ENCODE data around the gene FDX2. TPM values are rescaled to one million over a fixed set of nuclear protein-coding genes. Genes with fewer than 3 reads are reported as not detected.

Gene FDX2
- total RNA-seq, 1 donor from 2014 or later, result 18.0 TPM

DNA sequence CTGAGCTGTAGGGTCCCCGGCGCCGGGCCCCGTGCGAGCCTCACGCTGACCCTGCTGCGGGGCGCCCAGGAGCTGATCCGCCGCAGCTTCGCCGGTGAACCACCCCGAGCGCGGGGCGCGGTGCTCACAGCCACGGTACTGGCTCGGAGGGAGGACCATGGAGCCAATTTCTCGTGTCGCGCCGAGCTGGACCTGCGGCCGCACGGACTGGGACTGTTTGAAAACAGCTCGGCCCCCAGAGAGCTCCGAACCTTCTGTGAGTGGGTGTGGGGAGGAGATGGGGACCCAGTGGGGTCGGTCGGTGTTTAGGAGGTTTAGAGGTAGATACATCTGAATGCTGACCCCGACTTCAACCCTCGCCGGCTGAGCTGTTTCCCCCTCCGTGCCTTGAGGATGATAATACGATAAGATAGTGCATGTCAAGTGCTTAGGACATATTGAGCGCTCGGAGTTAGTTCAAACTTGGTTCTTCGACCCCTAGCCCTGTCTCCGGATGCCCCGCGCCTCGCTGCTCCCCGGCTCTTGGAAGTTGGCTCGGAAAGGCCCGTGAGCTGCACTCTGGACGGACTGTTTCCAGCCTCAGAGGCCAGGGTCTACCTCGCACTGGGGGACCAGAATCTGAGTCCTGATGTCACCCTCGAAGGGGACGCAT is 24.1 kb downstream of the FDX2 start:
- Mint-ChIP-seq H3K27me3 (ENCODE audit: low read depth) (peaks cover 58% of the 10 kb centered on the region), H3K9me3 (no peaks in the 10 kb centered on the region), H3K27ac (no peak overlapping the region), H3K4me1 (ENCODE audit: low read depth) (peaks cover 58% of the 10 kb centered on the region), H3K36me3 (ENCODE audit: low read depth) (peaks cover 9% of the 10 kb centered on the region), H3K4me3 (ENCODE audit: low read depth) (peak overlapping the region; percentile 79)
- no peak for DNase-seq (ENCODE audit: low spot score)
- intact Hi-C loops (cut with micrococcal nuclease), result loop anchor here (10.0 kb wide), 1 partner anchor 363 kb away; the partner anchor contains the start of gene ILF3

DNA sequence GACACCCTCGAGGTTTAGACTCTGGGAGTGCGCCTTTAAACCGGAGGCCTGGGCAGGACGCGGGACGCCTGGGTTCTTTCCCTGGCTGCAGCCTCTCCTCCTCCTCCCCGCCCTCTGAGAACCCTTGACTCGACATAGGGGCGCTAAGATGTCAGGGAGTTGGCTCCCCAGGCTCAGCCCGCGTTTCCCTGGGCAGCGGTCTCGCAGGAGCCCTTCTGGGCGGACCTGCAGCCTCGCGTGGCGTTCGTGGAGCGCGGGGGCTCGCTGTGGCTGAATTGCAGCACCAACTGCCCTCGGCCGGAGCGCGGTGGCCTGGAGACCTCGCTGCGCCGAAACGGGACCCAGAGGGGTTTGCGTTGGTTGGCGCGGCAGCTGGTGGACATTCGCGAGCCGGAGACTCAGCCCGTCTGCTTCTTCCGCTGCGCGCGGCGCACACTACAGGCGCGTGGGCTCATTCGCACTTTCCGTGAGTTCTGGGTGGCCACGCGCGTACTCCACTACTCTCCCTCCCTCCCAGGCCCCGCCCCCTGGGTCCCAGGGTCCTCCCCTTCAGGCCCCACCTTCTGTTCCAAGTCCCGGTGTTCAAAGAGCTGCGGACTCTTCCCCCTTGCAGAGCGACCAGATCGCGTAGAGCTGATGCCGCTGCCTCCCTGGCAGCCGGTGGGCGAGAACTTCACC is 24.8 kb downstream of the FDX2 start:
- H3K4me1 Mint-ChIP-seq (ENCODE audit: low read depth), result peaks cover 65% of the 10 kb centered on the region
- H3K27me3 Mint-ChIP-seq (ENCODE audit: low read depth), result peaks cover 57% of the 10 kb centered on the region
- peak overlapping the region; percentile 79 for H3K4me3 Mint-ChIP-seq (ENCODE audit: low read depth)
- H3K27ac Mint-ChIP-seq, result no peak overlapping the region
- peak; percentile 49 for DNase-seq (ENCODE audit: low spot score)
- intact Hi-C loops (cut with micrococcal nuclease), result loop anchor here (10.0 kb wide), 1 partner anchor 364 kb away; the partner anchor contains the start of gene ILF3
- H3K36me3 Mint-ChIP-seq (ENCODE audit: low read depth), result peaks cover 16% of the 10 kb centered on the region
- no peaks in the 10 kb centered on the region for H3K9me3 Mint-ChIP-seq

DNA sequence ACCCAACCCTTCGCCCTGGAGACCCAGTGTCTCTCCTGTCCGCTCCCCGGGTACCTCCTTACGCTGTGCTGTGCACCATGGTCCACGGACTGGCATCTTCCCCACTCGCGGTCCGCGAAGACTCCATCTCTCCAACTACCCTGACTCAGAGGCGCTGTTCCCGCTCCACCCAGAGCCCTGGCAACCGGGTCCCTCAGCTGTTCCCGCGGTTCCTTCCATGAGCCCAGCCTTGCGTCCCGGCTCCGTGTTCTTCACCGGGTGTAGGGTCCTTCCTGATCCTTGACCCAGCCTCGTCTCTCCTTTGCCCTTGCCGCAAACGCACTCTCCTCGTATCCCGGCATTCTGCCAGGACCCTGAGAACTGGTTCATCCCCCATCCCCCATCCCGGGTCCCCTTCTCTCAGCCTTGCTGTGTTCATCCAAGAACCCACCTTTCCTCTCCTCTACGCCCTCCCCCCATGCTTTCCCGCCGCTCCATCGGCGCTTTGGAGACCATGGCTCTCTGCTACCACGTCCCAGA is 25.4 kb downstream of the FDX2 start:
- H3K9me3 Mint-ChIP-seq, result no peaks in the 10 kb centered on the region
- H3K27me3 Mint-ChIP-seq (ENCODE audit: low read depth), result peaks cover 52% of the 10 kb centered on the region
- intact Hi-C loops (cut with micrococcal nuclease), result loop anchor here (10.0 kb wide), 1 partner anchor 364 kb away; the partner anchor contains the start of gene ILF3
- H3K4me3 Mint-ChIP-seq (ENCODE audit: low read depth), result peak overlapping the region; percentile 79
- H3K4me1 Mint-ChIP-seq (ENCODE audit: low read depth), result peaks cover 65% of the 10 kb centered on the region
- H3K27ac Mint-ChIP-seq, result peak overlapping the region; percentile 68
- DNase-seq (ENCODE audit: low spot score), result no peak
- H3K36me3 Mint-ChIP-seq (ENCODE audit: low read depth), result peaks cover 18% of the 10 kb centered on the region

DNA sequence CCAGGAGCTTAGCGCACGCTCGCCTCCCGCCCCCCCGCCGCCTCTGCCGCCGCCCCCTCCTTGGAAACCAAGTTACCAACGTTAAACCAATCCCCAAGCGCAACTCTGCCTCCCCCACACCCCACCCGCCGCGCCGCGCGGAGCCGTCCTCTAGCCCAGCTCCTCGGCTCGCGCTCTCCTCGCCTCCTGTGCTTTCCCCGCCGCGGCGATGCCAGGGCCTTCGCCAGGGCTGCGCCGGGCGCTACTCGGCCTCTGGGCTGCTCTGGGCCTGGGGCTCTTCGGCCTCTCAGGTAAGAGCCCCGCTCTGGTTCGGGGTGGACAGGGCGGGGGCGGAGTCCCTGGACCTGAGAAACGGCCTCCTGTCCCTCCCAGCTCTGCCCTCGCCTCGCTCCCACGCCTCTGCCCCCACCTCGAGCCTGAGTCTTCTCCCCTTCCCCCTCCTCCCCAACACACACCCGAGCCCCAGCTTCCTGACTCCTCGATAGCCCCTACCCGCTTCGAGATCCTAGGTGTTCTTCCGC is 25.9 kb downstream of the FDX2 start, which contains the start of gene ICAM5:
Gene ICAM5, plus strand, starts transcription at position 117 of the 521 bp plus-strand sequence. Its CDS starts 92 bp downstream, at position 209.
- Mint-ChIP-seq H3K27ac (peak within 1 kb of the TSS; percentile 68), H3K27me3 (ENCODE audit: low read depth) (peaks cover 50% of the 10 kb centered on the region), H3K4me1 (ENCODE audit: low read depth) (peaks cover 70% of the 10 kb centered on the region), H3K4me3 (ENCODE audit: low read depth) (peak within 1 kb of the TSS; percentile 79), H3K9me3 (no peaks in the 10 kb centered on the region), H3K36me3 (ENCODE audit: low read depth) (peaks cover 24% of the 10 kb centered on the region)
- no peak for DNase-seq (ENCODE audit: low spot score)
- intact Hi-C loops (cut with micrococcal nuclease), result loop anchor here (5.0 to 10.0 kb wide), 3 partner anchors 42 to 365 kb away; partner anchors contain the start of genes ILF3, RAVER1 and S1PR5

DNA sequence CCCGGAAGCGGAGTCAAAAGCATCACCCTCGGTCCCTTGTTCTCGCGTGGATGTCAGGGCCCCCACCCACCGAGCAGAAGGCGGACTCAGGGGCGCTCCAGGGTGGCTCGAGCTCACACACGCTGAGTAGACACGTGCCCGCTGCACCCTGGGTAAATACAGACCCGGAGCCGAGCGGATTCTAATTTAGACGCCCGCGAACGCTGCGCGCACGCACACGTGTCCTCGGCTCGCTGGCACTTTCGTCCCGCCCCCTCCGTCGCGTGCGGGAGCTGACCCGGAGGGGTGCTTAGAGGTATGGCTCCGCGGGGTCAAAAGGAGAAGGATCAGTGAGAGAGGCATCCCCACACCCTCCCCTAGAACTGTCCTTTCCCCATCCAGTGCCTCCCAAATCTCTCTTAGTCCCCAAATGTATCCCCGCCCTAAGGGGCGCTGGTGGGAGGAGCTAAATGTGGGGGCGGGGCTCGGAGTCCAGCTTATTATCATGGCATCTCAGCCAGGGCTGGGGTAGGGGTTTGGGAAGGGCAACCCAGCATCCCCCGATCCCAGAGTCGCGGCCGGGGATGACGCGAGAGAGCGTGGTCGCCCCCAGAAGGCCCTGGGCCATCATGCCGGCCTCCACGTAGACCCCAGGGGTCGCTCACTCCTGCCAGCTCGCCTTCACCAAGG is 26.5 kb downstream of the FDX2 start:
- Mint-ChIP-seq H3K4me3 (ENCODE audit: low read depth) (peak overlapping the region; percentile 79), H3K27me3 (ENCODE audit: low read depth) (peaks cover 44% of the 10 kb centered on the region), H3K36me3 (ENCODE audit: low read depth) (peaks cover 30% of the 10 kb centered on the region), H3K9me3 (no peaks in the 10 kb centered on the region), H3K27ac (peak overlapping the region; percentile 42), H3K4me1 (ENCODE audit: low read depth) (peaks cover 71% of the 10 kb centered on the region)
- intact Hi-C loops (cut with micrococcal nuclease), result loop anchor here (5.0 kb wide), 2 partner anchors 43 to 228 kb away; partner anchors contain the start of genes RAVER1 and S1PR5
- peak; percentile 73 for DNase-seq (ENCODE audit: low spot score)

DNA sequence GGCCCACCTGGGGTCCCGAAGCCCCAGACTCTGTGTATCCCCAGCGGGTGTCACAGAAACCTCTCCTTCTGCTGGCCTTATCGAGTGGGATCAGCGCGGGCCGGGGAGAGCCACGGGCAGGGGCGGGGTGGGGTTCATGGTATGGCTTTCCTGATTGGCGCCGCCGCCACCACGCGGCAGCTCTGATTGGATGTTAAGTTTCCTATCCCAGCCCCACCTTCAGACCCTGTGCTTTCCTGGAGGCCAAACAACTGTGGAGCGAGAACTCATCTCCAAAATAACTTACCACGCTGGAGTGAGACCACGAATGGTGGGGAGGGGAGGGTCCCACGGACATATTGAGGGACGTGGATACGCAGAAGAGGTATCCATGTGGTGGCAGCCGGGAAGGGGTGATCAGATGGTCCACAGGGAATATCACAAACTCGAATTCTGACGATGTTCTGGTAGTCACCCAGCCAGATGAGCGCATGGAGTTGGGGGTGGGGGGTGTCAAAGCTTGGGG is 27.1 kb downstream of the FDX2 start:
- peak; percentile 36 for DNase-seq (ENCODE audit: low spot score)
- Mint-ChIP-seq H3K4me3 (ENCODE audit: low read depth) (peak overlapping the region; percentile 79), H3K9me3 (no peaks in the 10 kb centered on the region), H3K27ac (peak overlapping the region; percentile 42), H3K27me3 (ENCODE audit: low read depth) (peaks cover 40% of the 10 kb centered on the region), H3K4me1 (ENCODE audit: low read depth) (peaks cover 71% of the 10 kb centered on the region), H3K36me3 (ENCODE audit: low read depth) (peaks cover 35% of the 10 kb centered on the region)
- intact Hi-C loops (cut with micrococcal nuclease), result loop anchor here (5.0 kb wide), 2 partner anchors 44 to 229 kb away; partner anchors contain the start of genes RAVER1 and S1PR5

DNA sequence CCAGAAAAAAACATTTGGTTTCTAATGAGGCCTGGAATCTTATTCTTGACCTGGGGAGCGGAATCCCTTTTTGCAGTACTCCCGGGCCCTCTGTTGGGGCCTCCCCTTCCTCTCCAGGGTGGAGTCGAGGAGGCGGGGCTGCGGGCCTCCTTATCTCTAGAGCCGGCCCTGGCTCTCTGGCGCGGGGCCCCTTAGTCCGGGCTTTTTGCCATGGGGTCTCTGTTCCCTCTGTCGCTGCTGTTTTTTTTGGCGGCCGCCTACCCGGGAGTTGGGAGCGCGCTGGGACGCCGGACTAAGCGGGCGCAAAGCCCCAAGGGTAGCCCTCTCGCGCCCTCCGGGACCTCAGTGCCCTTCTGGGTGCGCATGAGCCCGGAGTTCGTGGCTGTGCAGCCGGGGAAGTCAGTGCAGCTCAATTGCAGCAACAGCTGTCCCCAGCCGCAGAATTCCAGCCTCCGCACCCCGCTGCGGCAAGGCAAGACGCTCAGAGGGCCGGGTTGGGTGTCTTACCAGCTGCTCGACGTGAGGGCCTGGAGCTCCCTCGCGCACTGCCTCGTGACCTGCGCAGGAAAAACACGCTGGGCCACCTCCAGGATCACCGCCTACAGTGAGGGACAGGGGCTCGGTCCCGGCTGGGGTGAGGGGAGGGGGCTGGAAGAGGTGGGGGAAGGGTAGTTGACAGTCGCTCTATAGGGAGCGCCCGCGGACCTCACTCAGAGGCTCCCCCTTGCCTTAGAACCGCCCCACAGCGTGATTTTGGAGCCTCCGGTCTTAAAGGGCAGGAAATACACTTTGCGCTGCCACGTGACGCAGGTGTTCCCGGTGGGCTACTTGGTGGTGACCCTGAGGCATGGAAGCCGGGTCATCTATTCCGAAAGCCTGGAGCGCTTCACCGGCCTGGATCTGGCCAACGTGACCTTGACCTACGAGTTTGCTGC is 28.7 kb downstream of the FDX2 start, which contains the start of gene ICAM4:
Gene ICAM4, plus strand, starts transcription at position 153 of the 935 bp plus-strand sequence. Its CDS starts 58 bp downstream, at position 211.
- Mint-ChIP-seq H3K4me3 (ENCODE audit: low read depth) (peak within 1 kb of the TSS; percentile 56), H3K9me3 (no peaks in the 10 kb centered on the region), H3K4me1 (ENCODE audit: low read depth) (peaks cover 59% of the 10 kb centered on the region), H3K27ac (peak within 1 kb of the TSS; percentile 7), H3K36me3 (ENCODE audit: low read depth) (peaks cover 39% of the 10 kb centered on the region), H3K27me3 (ENCODE audit: low read depth) (peaks cover 26% of the 10 kb centered on the region)
- intact Hi-C loops (cut with micrococcal nuclease), result loop anchor here (1.0 to 5.0 kb wide), 4 partner anchors 8 to 230 kb away; partner anchors contain the start of genes ICAM1, RAVER1 and S1PR5
- peak; percentile 56 for DNase-seq (ENCODE audit: low spot score)

DNA sequence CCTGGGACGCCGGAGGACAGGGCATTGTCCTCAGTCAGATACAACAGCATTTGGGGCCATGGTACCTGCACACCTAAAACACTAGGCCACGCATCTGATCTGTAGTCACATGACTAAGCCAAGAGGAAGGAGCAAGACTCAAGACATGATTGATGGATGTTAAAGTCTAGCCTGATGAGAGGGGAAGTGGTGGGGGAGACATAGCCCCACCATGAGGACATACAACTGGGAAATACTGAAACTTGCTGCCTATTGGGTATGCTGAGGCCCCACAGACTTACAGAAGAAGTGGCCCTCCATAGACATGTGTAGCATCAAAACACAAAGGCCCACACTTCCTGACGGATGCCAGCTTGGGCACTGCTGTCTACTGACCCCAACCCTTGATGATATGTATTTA is 30.4 kb downstream of the FDX2 start:
- intact Hi-C loops (cut with micrococcal nuclease), result loop anchor here (5.0 kb wide), 2 partner anchors 47 to 232 kb away; partner anchors contain the start of genes RAVER1 and S1PR5
- H3K9me3 Mint-ChIP-seq, result no peaks in the 10 kb centered on the region
- H3K27ac Mint-ChIP-seq, result peak overlapping the region; percentile 4
- peaks cover 12% of the 10 kb centered on the region for H3K27me3 Mint-ChIP-seq (ENCODE audit: low read depth)
- peaks cover 44% of the 10 kb centered on the region for H3K4me1 Mint-ChIP-seq (ENCODE audit: low read depth)
- no peak for DNase-seq (ENCODE audit: low spot score)
- peaks cover 50% of the 10 kb centered on the region for H3K36me3 Mint-ChIP-seq (ENCODE audit: low read depth)
- H3K4me3 Mint-ChIP-seq (ENCODE audit: low read depth), result no peak overlapping the region

DNA sequence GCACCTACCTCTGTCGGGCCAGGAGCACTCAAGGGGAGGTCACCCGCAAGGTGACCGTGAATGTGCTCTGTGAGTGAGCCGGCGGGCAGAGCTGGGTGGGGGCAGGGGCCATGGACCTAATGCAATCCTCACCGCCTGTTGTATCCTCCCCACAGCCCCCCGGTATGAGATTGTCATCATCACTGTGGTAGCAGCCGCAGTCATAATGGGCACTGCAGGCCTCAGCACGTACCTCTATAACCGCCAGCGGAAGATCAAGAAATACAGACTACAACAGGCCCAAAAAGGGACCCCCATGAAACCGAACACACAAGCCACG is 30.9 kb downstream of the FDX2 start:
- no peak for DNase-seq (ENCODE audit: low spot score)
- intact Hi-C loops (cut with micrococcal nuclease), result loop anchor here (5.0 kb wide), 2 partner anchors 47 to 232 kb away; partner anchors contain the start of genes RAVER1 and S1PR5
- Mint-ChIP-seq H3K4me3 (ENCODE audit: low read depth) (no peak overlapping the region), H3K36me3 (ENCODE audit: low read depth) (peaks cover 55% of the 10 kb centered on the region), H3K27ac (no peak overlapping the region), H3K27me3 (ENCODE audit: low read depth) (peaks cover 7% of the 10 kb centered on the region), H3K9me3 (no peaks in the 10 kb centered on the region), H3K4me1 (ENCODE audit: low read depth) (peaks cover 42% of the 10 kb centered on the region)

DNA sequence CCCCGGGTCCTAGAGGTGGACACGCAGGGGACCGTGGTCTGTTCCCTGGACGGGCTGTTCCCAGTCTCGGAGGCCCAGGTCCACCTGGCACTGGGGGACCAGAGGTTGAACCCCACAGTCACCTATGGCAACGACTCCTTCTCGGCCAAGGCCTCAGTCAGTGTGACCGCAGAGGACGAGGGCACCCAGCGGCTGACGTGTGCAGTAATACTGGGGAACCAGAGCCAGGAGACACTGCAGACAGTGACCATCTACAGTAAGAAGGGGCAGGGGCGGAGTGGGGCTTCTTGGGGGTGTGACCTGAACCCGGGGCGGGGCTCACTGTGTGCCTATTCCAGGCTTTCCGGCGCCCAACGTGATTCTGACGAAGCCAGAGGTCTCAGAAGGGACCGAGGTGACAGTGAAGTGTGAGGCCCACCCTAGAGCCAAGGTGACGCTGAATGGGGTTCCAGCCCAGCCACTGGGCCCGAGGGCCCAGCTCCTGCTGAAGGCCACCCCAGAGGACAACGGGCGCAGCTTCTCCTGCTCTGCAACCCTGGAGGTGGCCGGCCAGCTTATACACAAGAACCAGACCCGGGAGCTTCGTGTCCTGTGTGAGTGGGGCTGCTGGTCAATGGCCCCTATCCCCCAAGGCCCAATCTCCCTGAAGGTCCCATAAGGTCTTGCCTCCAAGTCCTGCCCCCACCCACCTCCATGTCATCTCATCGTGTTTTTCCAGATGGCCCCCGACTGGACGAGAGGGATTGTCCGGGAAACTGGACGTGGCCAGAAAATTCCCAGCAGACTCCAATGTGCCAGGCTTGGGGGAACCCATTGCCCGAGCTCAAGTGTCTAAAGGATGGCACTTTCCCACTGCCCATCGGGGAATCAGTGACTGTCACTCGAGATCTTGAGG is 31.5 kb downstream of the FDX2 start:
- H3K27ac Mint-ChIP-seq, result peak overlapping the region; percentile 16
- H3K36me3 Mint-ChIP-seq (ENCODE audit: low read depth), result peaks cover 60% of the 10 kb centered on the region
- peaks cover 44% of the 10 kb centered on the region for H3K4me1 Mint-ChIP-seq (ENCODE audit: low read depth)
- intact Hi-C loops (cut with micrococcal nuclease), result no loop called here
- H3K27me3 Mint-ChIP-seq (ENCODE audit: low read depth), result peaks cover 7% of the 10 kb centered on the region
- DNase-seq (ENCODE audit: low spot score), result no peak
- no peaks in the 10 kb centered on the region for H3K9me3 Mint-ChIP-seq
- H3K4me3 Mint-ChIP-seq (ENCODE audit: low read depth), result no peak overlapping the region

Data from activated T-helper 2 cell treated with anti-CD3 and anti-CD28 coated beads, Interferon-gamma antibody, Interleukin-2, Interleukin-4, amounts not matched to agents 10 μg/mL and 5 μg/mL and 100 μg/mL, durations not matched to agents 14 hours and 24 hours and 36 hours (primary cell).